GM19324 (cell line): ENCODE results near the gene PIEZO2.

Source experiments
- ATAC-seq: cut with Tn5 transposase; IDR thresholded peaks from one replicate; pipeline ENCODE4 v1.9.1; 2021; ENCODE audit warnings: mild to moderate bottlenecking, moderate library complexity; ENCODE audit not compliant: unreplicated experiment, low FRiP score

Gene PIEZO2

DNA sequence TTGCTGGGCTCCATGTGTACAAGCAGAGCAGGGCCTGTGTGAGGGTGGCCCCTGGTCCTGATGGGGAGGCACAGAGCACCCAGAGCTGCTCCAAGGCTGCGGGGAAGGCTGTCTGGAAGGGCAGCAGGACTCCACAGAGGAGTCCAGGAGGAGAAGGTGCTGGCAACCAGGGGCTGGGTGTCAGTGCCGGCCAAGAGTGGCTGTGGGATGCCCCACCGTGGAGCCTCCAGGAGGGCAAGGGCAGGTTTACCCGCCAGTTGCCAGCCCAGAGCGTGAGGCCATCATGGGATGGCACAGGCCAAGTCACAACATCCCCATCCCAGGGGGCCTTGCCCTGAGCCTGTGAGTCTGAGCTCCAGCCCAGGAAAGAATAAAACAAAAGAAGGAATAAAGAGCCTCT lies 381.7 kb downstream of the PIEZO2 start:
- ATAC-seq = no peak

DNA sequence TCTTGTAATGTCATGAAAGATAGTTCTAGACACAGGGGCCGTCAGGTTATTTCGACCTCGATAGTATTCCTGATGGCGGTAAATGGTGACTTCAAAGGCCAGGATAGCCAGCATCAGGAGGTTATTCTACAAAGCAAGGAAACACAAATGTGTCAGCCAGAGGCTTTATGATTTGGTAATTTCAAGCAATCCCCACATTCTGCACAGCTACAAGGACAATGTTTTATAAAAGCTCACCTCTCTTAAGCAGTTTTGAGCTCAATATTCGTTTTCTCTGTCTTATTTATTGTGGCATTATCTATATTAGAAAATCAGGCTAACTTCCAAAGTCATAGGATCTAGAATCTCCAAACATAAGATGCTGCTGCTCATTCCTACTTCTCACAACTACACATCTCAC lies 388.4 kb downstream of the PIEZO2 start:
- ATAC-seq = no peak

DNA sequence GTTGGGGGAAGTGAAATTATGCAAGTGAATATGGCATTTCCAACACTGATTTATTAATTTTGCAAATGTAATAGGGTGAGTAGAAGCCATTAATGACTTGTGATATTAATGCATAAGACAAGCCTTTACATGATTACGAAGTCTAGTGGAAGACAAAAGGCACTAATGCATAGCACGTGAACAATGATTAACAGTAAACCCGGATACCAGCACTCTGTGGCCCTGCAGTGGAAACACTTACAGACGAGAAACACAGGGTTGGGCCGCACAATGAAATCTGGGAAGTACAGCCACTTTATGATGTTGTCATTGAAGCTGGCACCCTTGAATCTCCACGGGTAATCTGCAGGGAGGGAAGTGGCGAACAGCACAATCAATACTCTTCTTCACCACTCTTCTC lies 390.1 kb downstream of the PIEZO2 start:
- no peak for ATAC-seq

DNA sequence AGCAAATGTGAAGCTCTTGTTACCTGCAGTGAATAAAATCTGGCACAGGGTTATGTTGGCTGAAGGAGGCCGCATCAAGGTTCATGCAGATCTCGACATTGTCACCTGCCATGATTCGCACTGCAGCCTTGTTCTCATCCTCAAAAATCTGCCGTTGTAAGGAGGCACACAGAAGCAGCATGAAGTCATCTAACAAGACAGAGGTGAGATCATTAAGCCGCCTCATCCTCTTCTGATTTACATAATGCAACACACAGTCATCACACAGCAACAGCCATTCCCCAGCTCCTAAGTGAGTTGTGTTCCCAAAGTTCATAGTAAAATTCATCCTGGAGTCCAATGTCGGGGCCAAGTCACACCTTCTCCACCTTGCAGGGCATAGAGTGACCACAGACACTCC lies 391.4 kb downstream of the PIEZO2 start:
- ATAC-seq = no peak

DNA sequence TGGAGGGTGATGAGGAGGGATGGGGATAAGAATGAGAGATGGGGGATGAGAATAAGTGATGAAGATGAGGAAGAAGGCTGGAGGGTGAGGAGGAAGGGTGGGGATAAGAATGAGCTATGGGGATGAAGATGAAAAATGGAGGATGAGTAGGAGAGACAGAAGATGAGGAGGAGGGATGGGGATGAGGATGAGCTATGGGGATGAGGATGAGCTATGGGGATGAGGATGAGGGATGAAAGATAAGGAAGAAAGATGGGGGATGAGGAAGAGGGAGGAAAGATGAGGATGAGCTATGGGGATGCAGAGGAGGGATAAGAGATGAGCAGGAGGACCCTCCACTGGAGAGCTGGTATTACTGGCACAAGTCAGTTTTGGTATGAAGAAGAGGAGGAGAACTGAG lies 392.0 kb downstream of the PIEZO2 start:
- no peak for ATAC-seq

DNA sequence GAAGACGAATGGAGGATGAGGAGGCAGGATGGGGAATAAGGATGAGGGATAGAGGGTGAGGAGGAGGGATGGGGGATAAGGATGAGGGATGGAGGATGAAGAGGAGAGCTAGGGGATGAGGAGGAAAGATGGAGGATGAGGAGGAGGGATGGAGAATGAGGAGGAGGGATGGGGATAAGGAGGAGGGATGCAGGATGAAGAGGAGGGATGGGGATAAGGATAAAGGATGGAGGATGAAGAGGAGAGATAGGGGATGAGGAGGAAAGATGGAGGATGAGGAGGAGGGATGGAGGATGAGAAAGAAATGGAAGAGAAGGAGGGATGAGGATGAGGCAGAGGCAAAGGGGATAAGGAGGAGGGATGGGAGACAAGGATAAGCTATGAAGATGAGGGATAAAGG lies 393.5 kb downstream of the PIEZO2 start:
- no peak for ATAC-seq

DNA sequence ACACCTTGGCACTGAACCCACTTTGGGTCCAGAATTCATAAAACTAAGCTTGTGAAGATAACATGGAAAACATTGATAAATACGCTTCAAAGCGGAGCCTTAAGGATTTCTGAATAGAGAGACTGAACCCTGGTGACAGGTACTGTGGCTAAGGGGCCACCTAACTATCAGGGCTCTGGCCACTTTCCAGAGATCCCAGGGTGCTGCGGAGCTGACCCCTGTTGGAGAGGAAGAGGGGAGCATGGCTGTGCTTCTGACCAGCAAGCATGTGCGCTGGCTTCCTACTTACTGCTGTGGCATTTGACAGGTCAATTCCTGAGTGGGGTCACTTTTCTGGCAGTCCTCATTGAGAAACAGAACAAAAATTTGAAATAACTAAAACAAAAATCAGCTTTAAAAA lies 395.2 kb downstream of the PIEZO2 start:
- no peak for ATAC-seq

DNA sequence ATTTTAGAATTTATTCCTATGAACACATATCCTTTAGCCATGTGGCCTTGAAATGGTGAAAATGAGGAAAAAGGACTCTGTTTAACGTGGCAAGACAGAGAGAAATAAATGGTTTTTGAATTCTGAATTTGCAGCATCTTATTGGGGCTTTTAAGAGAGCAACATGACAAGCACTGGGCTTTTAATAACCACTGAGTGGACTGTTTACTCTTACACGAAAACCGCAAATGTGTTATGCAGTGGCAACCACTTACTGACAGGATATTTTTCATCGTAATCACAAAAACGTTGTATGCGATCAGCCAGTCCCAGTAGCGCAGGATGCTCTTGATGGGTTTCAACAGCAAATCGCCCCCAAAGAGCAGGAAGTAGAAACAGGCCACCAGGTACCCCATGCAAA lies 397.0 kb downstream of the PIEZO2 start:
- ATAC-seq = no peak

DNA sequence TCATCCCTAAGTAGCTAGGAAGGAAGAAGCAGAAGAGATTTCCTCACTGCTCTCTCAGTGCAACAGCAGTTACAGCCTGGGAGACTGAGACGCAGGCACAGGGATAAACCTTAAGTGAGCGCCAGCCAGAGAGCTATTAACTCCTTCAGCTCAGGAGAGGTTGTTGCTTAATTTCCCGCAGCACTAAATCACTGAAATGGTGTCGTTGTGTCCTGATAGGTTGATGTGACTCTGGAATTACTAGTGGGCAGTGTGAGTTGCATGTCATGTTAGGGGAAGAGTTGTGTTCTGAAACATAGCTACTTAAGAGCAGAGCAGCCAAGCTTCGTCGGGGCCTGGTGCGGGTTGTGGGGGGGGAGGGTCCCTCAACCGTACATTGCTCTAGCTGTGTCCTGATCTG lies 397.7 kb downstream of the PIEZO2 start:
- no peak for ATAC-seq

DNA sequence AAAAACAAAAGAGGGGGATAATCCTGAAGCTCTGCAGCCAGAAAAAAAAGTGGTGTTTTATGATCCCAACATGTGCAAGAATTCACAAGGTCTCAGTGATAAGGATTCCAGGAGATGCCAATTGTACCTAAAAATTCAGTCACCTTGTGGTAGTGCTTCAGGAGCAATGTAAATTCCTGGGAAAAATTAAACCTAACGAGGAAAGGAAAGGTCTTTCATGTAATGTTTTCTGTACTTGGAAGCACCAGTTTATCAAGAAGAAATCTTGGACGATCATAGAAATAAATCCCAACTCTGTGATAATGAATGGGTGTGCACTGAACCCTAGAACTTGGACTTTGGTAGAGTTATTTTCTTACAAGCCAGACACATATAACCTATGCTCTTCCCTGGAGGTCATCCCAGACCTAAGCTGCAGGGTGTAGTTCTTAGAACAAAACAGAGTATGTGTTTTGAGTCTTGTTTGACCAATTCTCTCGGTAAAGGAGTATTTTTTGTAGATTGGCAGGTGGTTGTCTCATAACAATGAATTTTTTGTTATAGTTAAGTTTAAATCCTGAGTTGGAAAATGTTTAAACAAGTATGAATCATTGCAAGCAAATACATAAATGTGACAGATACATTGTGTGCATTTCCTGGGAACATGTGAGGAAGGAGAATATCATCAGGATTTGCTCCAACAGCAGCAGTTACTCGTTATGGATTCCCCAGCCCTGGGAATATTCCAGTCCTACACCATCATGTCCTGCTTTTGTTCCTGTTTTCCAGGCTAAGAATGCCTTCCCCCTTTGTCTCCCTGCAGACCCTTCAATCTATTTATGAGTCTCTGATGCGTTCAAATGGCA lies 399.0 kb downstream of the PIEZO2 start:
- no peak for ATAC-seq

DNA sequence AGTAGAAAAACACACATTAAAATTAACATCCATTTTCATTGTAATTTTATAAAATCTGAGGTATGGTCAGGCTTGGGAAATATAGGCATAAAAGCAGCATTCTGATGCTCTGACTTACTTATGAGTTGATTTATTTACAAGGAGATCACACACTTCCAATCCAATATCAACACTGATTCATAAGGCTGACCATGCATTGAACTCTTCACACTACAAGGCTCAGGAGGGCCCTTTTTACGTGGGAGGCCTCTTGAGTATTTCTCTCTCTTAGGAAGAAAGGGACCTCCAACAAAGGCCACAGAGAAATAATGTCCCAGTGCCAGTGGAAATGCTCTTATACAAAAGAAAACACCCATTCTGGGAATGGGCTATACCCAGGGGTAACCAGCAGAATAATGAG lies 400.7 kb downstream of the PIEZO2 start:
- ATAC-seq = no peak

DNA sequence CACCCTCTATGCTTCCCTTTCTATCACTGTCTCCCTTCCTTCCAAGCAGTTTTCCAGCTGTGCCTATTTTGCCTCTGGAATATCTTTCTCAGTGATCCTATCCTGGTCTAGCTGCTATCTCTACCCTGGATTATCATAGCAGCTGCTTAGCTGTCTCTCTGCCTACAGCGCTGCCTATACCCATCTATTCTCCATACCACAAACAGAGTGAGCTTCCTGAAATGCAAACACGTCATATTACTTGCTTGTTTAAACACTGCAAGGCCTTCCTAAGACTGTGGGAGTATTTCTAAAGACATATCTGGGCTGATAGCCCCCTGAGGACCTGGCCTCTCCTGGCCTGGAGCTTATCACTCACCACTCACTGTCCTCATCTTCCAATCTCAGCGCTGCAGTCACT lies 403.4 kb downstream of the PIEZO2 start:
- no peak for ATAC-seq

DNA sequence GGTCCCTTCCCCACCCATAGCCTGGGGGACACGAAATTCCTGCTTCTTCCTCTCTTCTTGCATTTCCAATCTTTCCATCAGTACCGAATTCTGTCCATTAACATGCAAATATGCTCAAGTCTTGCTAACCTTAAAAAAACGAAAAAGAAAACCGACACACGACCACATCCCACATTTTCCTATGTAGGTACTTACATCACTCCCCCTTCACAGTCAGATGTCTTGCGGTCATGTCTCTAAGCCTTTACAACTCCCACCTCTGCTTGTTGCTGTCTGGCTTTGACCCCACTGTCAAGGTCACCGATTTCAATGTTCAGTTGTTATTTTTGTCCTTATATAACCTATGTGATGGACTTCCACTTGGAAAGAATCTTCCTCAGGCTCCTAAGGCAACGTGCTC lies 404.1 kb downstream of the PIEZO2 start:
- ATAC-seq = no peak

DNA sequence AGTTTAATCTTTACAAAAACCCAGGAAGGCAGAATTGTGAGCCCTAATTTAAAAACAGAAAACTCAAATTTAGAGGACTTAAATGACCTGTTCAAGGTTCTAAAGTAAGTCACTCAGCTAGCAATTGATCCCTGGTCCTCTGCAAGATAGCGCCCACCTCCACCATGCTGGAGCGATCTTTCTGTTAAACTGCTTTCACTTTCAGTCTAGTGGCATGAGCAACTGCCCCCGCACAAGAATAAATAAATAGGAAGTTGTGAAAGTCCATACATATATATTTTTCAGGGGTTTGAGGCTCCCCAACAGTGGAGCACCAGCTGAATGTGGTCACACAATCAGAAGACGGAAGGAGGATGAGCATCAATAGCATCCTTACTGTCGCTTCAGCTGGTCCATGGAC lies 405.6 kb downstream of the PIEZO2 start:
- no peak for ATAC-seq

DNA sequence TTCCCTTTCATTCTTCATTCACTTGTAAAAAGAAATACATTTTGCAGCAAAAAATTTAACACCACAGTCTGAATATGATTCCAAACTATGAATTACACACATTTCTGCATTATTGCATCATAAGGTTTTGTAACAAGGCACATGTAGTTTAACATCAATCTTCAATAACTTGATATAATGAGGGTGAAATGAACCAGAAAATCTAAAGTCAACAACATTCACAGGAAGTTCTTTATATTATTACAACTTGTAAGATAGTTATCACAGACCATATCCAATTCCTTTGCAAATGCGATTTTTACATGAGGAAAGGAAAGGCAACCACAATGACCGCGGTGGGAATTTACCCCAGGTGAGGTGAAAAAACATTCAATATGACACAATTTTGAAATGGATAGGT lies 410.2 kb downstream of the PIEZO2 start:
- ATAC-seq = no peak

DNA sequence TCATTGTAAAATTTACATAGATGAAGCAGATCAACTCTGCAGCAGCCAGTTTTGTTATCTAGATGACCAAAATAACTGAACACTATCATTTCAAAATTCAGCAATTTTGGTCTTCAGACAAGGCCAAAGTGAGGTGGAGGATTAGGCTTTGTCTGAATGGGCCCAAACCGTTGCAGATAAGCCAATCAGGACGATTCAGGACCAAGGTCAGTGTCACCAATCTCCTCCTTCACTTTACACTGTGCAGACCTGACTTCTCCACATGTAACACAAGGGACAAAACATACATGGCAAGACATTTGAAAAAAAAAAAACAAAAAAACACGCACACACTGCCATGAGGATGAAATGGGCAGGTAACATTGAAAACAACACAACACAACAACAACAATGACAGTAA lies 412.4 kb downstream of the PIEZO2 start:
- no peak for ATAC-seq

DNA sequence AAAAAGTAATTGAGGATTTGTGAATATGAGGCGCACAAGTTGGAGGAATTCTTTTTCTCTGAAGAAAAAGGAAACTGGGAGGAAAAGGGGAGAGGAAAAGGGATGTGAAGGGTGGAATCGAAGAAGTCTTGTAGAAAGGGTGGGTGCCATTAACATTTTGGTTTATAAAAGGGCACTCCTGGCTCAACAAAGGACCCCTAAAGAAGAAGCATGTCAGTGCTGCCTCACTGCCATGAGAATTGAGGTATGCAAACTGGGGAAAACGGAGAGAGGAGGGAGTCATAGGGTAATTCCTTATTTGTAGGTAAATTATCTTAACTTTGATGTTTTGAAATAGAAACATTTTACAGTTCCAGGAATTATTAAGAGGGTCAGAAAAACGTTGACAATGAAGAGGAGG lies 416.4 kb downstream of the PIEZO2 start:
- no peak for ATAC-seq

DNA sequence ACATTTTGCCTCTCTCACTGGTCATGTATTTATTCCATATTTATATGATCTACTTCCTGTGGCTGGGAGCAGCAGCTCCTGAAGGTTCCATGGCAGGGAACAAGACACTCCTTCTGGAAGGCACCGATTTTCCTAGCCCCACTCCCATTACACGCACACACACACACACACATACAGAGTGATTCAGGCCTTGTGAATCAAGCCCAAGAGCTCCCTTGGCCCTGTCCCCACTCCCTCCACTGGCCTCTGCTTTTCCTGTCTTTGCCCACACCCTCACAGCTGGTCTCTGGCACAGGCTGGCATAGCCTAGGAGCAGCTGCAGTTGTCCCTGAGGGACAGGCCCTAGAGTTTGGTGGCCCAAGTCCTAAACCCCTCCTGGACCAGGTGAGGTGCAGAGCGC lies 421.9 kb downstream of the PIEZO2 start:
- ATAC-seq = no peak

DNA sequence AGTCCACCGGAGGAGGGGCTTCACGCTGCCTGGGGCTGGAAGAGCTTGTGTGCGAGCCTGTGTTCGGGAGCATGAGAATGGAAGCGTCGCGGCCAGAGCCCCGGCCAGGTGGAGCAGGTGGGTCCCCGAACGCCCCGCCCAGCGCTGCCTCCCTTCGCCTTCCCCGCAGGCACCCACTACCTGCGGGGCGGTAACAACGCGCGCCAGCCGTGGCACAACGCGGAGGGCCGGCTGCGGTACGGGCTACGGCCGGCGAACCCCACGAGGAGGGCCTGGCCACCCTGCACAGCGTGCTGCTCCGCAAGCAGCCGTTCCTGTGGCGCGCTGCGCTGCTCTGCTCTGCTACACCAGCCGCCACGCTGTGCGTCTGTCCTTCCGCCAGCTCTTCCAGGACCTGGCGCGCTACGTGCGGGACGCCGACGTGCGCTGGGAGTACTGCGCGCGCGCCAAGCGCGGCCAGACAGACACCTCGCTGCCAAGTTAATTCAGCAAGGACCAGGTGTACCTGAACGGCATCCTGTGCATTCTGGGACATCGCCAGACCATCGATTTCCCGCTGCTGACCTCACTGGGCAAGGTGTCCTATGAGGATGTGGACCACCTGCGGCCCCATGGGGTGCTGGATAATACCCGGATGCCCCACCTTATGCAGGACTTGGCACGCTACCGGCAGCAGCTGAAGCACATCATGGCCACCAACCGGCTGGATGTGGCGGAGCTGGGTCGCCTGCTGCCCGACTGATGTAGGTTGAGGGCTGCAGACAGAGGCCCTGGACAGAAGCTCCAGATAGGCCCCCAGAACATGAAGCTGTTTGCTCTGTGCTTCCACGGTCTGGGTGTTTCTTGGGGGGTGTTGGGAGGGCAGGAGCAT lies 422.9 kb downstream of the PIEZO2 start:
- no peak for ATAC-seq

DNA sequence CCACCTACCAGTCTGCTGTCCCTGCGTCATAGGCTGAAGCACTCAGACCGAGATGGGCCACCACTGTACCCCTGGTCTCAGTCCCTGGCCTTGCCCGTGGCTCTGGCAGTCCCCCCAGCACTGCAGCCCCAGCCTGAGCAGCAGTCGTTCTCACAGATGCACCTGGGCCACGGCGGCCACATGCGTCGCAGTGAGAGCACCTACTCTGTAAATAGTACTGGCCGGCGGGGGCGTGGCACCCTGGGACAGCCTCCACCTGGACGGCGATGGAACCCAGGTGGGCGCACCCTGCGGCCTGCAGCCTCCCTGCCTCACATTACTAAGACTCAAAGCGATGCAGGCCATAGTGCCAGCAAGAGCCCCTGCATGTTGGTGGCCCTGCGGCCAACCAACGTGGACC lies 424.7 kb downstream of the PIEZO2 start:
- no peak for ATAC-seq

DNA sequence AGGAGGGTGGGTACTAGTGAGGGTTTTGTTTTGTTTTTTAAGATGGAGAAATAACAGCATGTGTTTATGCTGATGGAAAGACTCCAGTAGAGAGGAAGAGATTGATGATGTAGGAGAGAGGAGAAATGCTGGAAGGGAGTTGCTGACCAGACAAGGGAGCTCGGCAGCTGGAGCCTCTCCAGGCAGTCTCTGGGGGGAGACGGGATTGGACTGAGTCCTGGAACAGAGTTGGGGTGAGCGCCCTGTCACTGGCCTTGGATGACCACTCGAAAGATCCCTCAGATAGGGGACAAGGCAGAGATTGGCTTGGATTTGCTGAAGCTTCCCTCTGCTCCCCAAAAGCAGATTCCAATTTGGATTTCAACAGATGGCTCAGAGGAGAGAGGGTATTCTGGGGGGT lies 425.9 kb downstream of the PIEZO2 start:
- no peak for ATAC-seq

DNA sequence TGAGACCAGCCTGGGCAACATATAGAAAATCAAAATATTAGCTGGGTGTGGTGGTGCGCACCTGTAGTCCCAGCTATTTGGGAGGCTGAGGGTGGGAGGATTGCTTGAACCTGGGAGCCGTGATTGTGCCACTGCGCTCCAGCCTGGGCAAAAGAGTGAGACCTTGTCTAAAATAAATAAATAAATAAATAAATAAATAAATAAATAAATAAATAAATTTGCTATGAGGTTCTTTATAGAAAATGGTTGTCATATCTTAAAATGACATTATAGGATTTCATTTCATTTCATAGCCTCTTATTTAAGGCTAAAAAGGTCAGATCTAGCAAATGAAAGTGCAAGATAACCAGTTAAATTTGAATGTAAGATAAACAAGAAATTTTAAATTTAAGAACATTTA lies 430.6 kb downstream of the PIEZO2 start:
- no peak for ATAC-seq
